Endodermal cell (in vitro differentiated cells): ENCODE data around the gene MXRA7. TPM values are rescaled to one million over a fixed set of nuclear protein-coding genes. Genes with fewer than 3 reads are reported as not detected.
A peak's percentile ranks its signal among the peaks of the same experiment; 100 is the strongest.

Experiments
- DNase-seq: peaks from one replicate; pipeline ENCODE4 v3.0.0-alpha.2; 2017
- H3K27ac ChIP-seq: 2 replicates; pipeline ENCODE4 v1.5.1; 2013; ENCODE audit warnings: mild to moderate bottlenecking, low read depth, low read length, moderate library complexity
- H3K27me3 ChIP-seq: 2 replicates; pipeline ENCODE4 v1.6.1; 2013; ENCODE audit warnings: mild to moderate bottlenecking, low read length, moderate library complexity; ENCODE audit not compliant: insufficient read depth, control insufficient read depth, poor library complexity, severe bottlenecking
- H3K36me3 ChIP-seq: 2 replicates; pipeline ENCODE4 v1.7.0; 2013; ENCODE audit warnings: mild to moderate bottlenecking, low read length, moderate library complexity; ENCODE audit not compliant: control insufficient read depth, insufficient read depth
- H3K4me1 ChIP-seq: one replicate; pipeline ENCODE4 v1.7.0; 2013; ENCODE audit warnings: low read length; ENCODE audit not compliant: control insufficient read depth, insufficient read depth
- H3K4me3 ChIP-seq: 2 replicates; pipeline ENCODE4 v1.5.1; 2013; ENCODE audit warnings: mild to moderate bottlenecking, low read length, moderate library complexity
- H3K9ac ChIP-seq: 2 replicates; pipeline ENCODE4 v1.6.1; 2013; ENCODE audit warnings: mild to moderate bottlenecking, low read length, moderate library complexity; ENCODE audit not compliant: poor library complexity, severe bottlenecking; ENCODE audit errors: extremely low read depth
- H3K9me3 ChIP-seq: 2 replicates; pipeline ENCODE4 v1.6.1; 2013; ENCODE audit warnings: mild to moderate bottlenecking, low read length, moderate library complexity; ENCODE audit not compliant: control insufficient read depth
- H3K27ac Mint-ChIP-seq: 2 replicates; pipeline ENCODE4 v1.8.0; 2020; ENCODE audit warnings: mixed read lengths
- H3K27me3 Mint-ChIP-seq: 2 replicates; pipeline ENCODE4 v1.8.0; 2021; ENCODE audit warnings: mild to moderate bottlenecking, mixed read lengths; ENCODE audit not compliant: insufficient read depth
- H3K36me3 Mint-ChIP-seq: 2 replicates; pipeline ENCODE4 v1.8.0; 2020; ENCODE audit warnings: low read depth, mixed read lengths
- H3K4me1 Mint-ChIP-seq: 2 replicates; pipeline ENCODE4 v1.8.0; 2020; ENCODE audit warnings: mixed read lengths
- H3K4me3 Mint-ChIP-seq: 2 replicates; pipeline ENCODE4 v1.8.0; 2020; ENCODE audit warnings: mild to moderate bottlenecking, moderate library complexity, mixed read lengths
- H3K9me3 Mint-ChIP-seq: 2 replicates; pipeline ENCODE4 v1.8.0; 2020; ENCODE audit warnings: mild to moderate bottlenecking, mixed read lengths
- WGBS, 2 experiments: methylation state at CpG; one replicate each; pipeline versions ENCODE4 v1.1.5 to v1.1.7; 2013; ENCODE audit warnings: missing lambda C conversion rate in 2 of 2, mixed read lengths in 1 of 2; ENCODE audit not compliant: insufficient coverage in 1 of 2, insufficient read length in 1 of 2; 5-methylcytosine and 5-hydroxymethylcytosine counted together
- total RNA-seq, 2 donors: library from RNA; stranded (reverse); fragmentation: NEBNext Ultra II Directional in 1 of 2; extraction: Animal tissue kit (Norgen Biotek cat#: 25700) in 1 of 2; gene quantifications; 2 replicates in 1 of 2; 3 replicates in 1 of 2; pipeline ENCODE4 v1.2.1, GENCODE V29; 2021
- TF ChIP-seq, protein P1 (sequence below): fragments of 200-600 bp; sonication (generic); conservative IDR thresholded peaks from 2 replicates; pipeline ENCODE4 v1.5.0; 2021; ENCODE audit warnings: antibody characterized with exemption, mild to moderate bottlenecking

MXRA7 gene
- total RNA-seq, 2 donors from 2014 or later, result 61.6 to 77.1 TPM

DNA sequence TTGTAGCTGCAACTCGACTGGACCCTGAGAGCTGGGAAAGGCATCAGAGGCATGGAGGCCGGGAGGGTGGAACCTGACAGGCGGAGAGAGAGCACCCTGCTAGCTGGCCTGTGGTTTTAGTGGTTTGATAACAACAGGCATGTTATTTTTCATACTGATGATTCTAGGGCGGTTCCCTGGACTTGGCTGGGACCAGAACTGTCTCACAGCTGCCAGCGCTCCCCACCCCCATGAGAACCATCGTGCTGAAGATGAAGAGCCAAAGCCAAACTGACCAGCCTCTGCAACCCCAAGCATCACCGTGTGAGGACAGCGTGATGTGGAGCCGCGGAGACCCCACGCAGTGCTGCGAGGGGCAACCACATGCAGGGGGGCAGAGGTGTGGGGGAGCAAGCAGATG, 28.5 kb downstream of the MXRA7 start:
- H3K36me3 ChIP-seq, result peaks cover 15% of the 10 kb centered on the region
- H3K9me3 ChIP-seq, result no peaks in the 10 kb centered on the region
- Mint-ChIP-seq H3K4me1 (peaks cover 5% of the 10 kb centered on the region), H3K27ac (no peak overlapping the region), H3K4me3 (no peak overlapping the region), H3K27me3 (no peaks in the 10 kb centered on the region), H3K36me3 (peaks cover 12% of the 10 kb centered on the region), H3K9me3 (no peaks in the 10 kb centered on the region)
- H3K4me1 ChIP-seq, result no peaks in the 10 kb centered on the region
- H3K27me3 ChIP-seq, result no peaks in the 10 kb centered on the region
- 96 to 100% methylated on average over 8 to 12 of the region's 12 CpGs for WGBS, 2 experiments
- no peak overlapping the region for H3K27ac ChIP-seq
- TF ChIP-seq, protein P1, sequence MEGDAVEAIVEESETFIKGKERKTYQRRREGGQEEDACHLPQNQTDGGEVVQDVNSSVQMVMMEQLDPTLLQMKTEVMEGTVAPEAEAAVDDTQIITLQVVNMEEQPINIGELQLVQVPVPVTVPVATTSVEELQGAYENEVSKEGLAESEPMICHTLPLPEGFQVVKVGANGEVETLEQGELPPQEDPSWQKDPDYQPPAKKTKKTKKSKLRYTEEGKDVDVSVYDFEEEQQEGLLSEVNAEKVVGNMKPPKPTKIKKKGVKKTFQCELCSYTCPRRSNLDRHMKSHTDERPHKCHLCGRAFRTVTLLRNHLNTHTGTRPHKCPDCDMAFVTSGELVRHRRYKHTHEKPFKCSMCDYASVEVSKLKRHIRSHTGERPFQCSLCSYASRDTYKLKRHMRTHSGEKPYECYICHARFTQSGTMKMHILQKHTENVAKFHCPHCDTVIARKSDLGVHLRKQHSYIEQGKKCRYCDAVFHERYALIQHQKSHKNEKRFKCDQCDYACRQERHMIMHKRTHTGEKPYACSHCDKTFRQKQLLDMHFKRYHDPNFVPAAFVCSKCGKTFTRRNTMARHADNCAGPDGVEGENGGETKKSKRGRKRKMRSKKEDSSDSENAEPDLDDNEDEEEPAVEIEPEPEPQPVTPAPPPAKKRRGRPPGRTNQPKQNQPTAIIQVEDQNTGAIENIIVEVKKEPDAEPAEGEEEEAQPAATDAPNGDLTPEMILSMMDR, result no peak
- DNase-seq, result no peak
- no peak overlapping the region for H3K4me3 ChIP-seq
- H3K9ac ChIP-seq, result no peak overlapping the region

DNA sequence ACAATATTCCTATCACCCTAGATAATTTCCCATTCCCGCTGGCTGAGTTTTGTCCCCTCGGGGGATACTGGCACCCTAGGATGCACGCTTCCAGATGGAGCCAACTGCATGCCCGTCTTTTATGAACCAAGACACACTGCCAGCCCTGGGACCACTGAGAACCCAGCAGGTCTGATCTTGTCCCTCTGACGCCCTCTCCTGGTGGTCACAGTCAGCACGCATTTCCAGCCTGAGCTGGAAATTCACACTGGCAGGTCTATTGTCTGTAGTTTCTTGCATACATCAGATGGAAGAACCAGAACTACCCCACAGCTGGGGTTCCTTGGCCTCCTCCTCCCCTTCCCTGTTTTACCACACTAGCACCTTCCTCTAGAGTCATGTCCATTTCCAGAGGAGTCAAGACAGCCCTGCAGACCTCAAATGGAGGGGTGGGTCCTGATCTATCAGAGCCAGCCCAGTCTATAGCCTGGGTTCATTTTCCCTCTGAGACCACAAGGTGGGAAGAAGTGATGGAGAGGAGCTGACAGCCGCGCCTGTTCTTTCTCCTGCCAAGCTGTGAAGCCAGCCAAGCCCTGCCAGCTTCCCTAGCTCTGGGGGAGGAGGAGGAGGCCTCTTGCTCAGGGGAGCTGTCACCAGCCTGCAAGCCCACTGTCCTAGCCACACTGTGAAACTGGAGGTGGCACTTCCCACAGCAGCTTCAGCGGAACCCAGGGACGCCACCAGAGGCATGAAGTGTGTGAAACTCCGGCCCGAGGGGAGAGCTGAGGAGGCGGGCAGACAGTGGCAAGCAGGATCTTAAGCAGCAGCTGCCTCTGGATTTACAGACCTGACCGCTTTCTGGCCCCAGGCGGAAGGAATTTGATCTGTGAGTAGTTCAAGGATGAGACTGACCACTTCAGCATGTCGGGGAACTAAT, 29.3 kb downstream of the MXRA7 start:
- DNase-seq, result peak; percentile 98
- TF ChIP-seq, protein P1, result peak; percentile 90
- H3K36me3 Mint-ChIP-seq, result peaks cover 12% of the 10 kb centered on the region
- H3K9me3 Mint-ChIP-seq, result no peaks in the 10 kb centered on the region
- no peak overlapping the region for H3K4me3 ChIP-seq
- H3K9me3 ChIP-seq, result no peaks in the 10 kb centered on the region
- no peaks in the 10 kb centered on the region for H3K4me1 ChIP-seq
- peaks cover 15% of the 10 kb centered on the region for H3K36me3 ChIP-seq
- H3K27me3 ChIP-seq, result no peaks in the 10 kb centered on the region
- H3K4me1 Mint-ChIP-seq, result peaks cover 5% of the 10 kb centered on the region
- H3K4me3 Mint-ChIP-seq, result no peak overlapping the region
- H3K27ac Mint-ChIP-seq, result no peak overlapping the region
- H3K27ac ChIP-seq, result peak overlapping the region; percentile 44
- H3K9ac ChIP-seq, result no peak overlapping the region
- no peaks in the 10 kb centered on the region for H3K27me3 Mint-ChIP-seq
- 65 to 69% methylated on average over 12 to 16 of the region's 16 CpGs for WGBS, 2 experiments

DNA sequence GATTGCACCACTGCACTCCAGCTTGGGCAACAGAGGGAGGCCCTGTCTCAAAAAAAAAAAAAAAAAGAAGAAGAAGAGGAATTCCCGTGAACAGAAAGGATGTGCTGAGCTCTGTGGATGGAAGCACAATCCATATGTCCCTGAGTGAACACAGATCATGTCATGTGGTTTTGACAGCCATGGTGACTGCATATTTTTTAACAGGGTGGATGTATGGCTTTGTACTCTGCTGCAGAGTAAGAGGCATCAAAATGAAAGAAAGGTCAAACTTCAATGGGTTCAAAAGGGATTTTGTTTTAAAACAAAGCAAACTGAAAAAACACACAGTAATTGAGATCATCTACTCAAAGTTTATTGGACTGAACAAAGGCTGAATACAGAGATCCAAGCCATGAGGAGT, 31.5 kb downstream of the MXRA7 start:
- H3K36me3 Mint-ChIP-seq, result peaks cover 14% of the 10 kb centered on the region
- H3K36me3 ChIP-seq, result peaks cover 15% of the 10 kb centered on the region
- TF ChIP-seq, protein P1, result no peak
- DNase-seq, result no peak
- no peaks in the 10 kb centered on the region for H3K4me1 ChIP-seq
- 95 to 100% methylated on average over 1 of the region's 1 CpG for WGBS, 2 experiments
- H3K27me3 ChIP-seq, result no peaks in the 10 kb centered on the region
- H3K9ac ChIP-seq, result no peak overlapping the region
- no peak overlapping the region for H3K4me3 ChIP-seq
- no peak overlapping the region for H3K27ac Mint-ChIP-seq
- H3K27ac ChIP-seq, result no peak overlapping the region
- no peak overlapping the region for H3K4me3 Mint-ChIP-seq
- peaks cover 2% of the 10 kb centered on the region for H3K27me3 Mint-ChIP-seq
- H3K9me3 Mint-ChIP-seq, result peaks cover 3% of the 10 kb centered on the region
- peaks cover 5% of the 10 kb centered on the region for H3K4me1 Mint-ChIP-seq
- H3K9me3 ChIP-seq, result no peaks in the 10 kb centered on the region
